Endothelial cell (in vitro differentiated cells): ENCODE measurements around the gene E4F1. TPM values are rescaled to one million over a fixed set of nuclear protein-coding genes. Genes with fewer than 3 reads are reported as not detected.
A peak's percentile ranks its signal among the peaks of the same experiment; 100 is the strongest.

ENCODE experiments used
- DNase-seq: peaks from one replicate; pipeline ENCODE4 v3.0.0; 2021; ENCODE audit warnings: low spot score
- H3K27ac Mint-ChIP-seq: one replicate; pipeline ENCODE4 v1.8.0; 2021; ENCODE audit warnings: mixed read lengths, inconsistent platforms; ENCODE audit not compliant: unreplicated experiment
- H3K27me3 Mint-ChIP-seq: one replicate; pipeline ENCODE4 v1.8.0; 2021; ENCODE audit warnings: mild to moderate bottlenecking, moderate library complexity, mixed read lengths, inconsistent platforms; ENCODE audit not compliant: unreplicated experiment
- H3K36me3 Mint-ChIP-seq: one replicate; pipeline ENCODE4 v1.8.0; 2021; ENCODE audit warnings: mild to moderate bottlenecking, low read depth, mixed read lengths, inconsistent platforms; ENCODE audit not compliant: unreplicated experiment
- H3K4me1 Mint-ChIP-seq: one replicate; pipeline ENCODE4 v1.8.0; 2021; ENCODE audit warnings: mild to moderate bottlenecking, mixed read lengths, inconsistent platforms; ENCODE audit not compliant: unreplicated experiment
- H3K4me3 Mint-ChIP-seq: one replicate; pipeline ENCODE4 v1.8.0; 2021; ENCODE audit warnings: mild to moderate bottlenecking, mixed read lengths, inconsistent platforms; ENCODE audit not compliant: unreplicated experiment
- H3K9me3 Mint-ChIP-seq: one replicate; pipeline ENCODE4 v1.8.0; 2021; ENCODE audit warnings: mixed read lengths, inconsistent platforms; ENCODE audit not compliant: unreplicated experiment
- total RNA-seq: library from RNA; stranded (reverse); fragmentation: NEBNext Ultra II Directional; extraction: Animal tissue kit (Norgen Biotek cat#: 25700); gene quantifications from one replicate; pipeline ENCODE4 v1.2.1, GENCODE V29; 2021; ENCODE audit not compliant: unreplicated experiment
- TF ChIP-seq, protein P1 (sequence below): fragments of 200-600 bp; sonication (generic); IDR thresholded peaks from one replicate; pipeline ENCODE4 v1.5.0; 2021; ENCODE audit warnings: antibody characterized with exemption; ENCODE audit not compliant: unreplicated experiment

E4F1 gene
- total RNA-seq, 1 donor from 2014 or later, result 35.9 TPM

GRCh38 chr16:2243781-2244180 is 20.4 kb downstream of the E4F1 start:
- H3K4me1 Mint-ChIP-seq, result no peaks in the 10 kb centered on the region
- no peak overlapping the region for H3K27ac Mint-ChIP-seq
- peaks cover 10% of the 10 kb centered on the region for H3K36me3 Mint-ChIP-seq
- H3K9me3 Mint-ChIP-seq, result no peaks in the 10 kb centered on the region
- TF ChIP-seq, protein P1, sequence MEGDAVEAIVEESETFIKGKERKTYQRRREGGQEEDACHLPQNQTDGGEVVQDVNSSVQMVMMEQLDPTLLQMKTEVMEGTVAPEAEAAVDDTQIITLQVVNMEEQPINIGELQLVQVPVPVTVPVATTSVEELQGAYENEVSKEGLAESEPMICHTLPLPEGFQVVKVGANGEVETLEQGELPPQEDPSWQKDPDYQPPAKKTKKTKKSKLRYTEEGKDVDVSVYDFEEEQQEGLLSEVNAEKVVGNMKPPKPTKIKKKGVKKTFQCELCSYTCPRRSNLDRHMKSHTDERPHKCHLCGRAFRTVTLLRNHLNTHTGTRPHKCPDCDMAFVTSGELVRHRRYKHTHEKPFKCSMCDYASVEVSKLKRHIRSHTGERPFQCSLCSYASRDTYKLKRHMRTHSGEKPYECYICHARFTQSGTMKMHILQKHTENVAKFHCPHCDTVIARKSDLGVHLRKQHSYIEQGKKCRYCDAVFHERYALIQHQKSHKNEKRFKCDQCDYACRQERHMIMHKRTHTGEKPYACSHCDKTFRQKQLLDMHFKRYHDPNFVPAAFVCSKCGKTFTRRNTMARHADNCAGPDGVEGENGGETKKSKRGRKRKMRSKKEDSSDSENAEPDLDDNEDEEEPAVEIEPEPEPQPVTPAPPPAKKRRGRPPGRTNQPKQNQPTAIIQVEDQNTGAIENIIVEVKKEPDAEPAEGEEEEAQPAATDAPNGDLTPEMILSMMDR, result no peak
- H3K27me3 Mint-ChIP-seq, result peaks cover 3% of the 10 kb centered on the region
- no peak for DNase-seq
- H3K4me3 Mint-ChIP-seq, result no peak overlapping the region

DNA sequence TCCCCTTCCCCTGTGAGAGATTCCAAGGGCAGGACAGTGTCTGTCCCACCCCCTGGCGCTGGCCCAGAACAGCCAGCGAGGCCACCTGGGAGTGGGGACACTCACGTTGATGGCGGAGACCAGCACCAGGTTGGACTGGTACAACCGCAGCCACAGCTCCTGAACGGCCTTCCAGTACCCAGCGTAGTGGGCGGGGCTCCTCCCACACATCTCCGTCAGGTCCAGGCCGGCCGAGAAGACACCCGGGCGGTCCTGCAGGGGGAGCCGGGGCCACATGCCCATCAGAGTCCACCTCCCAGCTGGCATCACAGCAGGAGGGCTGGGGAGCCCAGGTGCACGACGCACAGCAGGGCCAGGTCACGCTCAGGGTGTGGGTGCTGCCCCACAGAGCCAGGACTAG is 20.9 kb downstream of the E4F1 start:
- Mint-ChIP-seq H3K4me1 (no peaks in the 10 kb centered on the region), H3K27ac (no peak overlapping the region)

GRCh38 chr16:2244926-2245795 is 21.8 kb downstream of the E4F1 start:
- Mint-ChIP-seq H3K4me3 (no peak overlapping the region), H3K9me3 (no peaks in the 10 kb centered on the region), H3K27me3 (peaks cover 3% of the 10 kb centered on the region), H3K27ac (no peak overlapping the region), H3K36me3 (peaks cover 10% of the 10 kb centered on the region), H3K4me1 (no peaks in the 10 kb centered on the region)
- no peak for DNase-seq
- TF ChIP-seq, protein P1, result no peak

More for the DNA sequence above, 20.9 kb downstream of the E4F1 start:
- Mint-ChIP-seq H3K4me3 (no peak overlapping the region), H3K27me3 (peaks cover 3% of the 10 kb centered on the region), H3K9me3 (no peaks in the 10 kb centered on the region), H3K36me3 (peaks cover 10% of the 10 kb centered on the region)
- TF ChIP-seq, protein P1, result no peak
- DNase-seq, result no peak

DNA sequence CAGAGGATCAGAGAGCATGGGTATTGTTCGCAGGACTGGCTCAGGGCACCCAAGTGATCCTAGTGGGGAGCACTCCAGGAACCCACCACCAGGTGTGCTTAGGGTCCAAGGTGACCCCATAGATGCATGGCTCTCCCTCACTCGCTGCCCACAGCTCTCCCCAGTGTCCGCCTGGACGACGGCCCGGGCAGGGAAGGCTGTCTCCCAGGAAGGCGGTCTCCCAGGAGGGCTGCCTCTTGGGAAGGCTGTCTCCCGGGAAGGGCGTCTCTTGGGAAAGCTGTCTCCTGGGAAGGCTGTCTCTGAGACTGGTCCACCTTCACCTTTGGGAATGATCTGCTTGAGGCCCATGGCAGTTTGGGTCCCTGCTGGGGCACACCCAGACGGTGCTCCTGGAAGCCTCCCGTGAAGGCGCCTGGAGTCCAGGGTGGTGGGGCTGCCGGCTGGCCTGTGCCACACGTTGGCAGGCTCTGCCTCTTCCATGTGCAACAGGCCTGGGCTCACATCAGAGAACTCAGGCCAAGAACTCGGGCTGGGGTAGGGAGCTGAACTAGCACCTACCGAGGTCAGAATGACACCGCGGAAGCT is 23.0 kb downstream of the E4F1 start:
- no peak overlapping the region for H3K4me3 Mint-ChIP-seq
- H3K9me3 Mint-ChIP-seq, result no peaks in the 10 kb centered on the region
- H3K27me3 Mint-ChIP-seq, result peaks cover 6% of the 10 kb centered on the region
- TF ChIP-seq, protein P1, result no peak
- H3K4me1 Mint-ChIP-seq, result peaks cover 5% of the 10 kb centered on the region
- no peak for DNase-seq
- H3K27ac Mint-ChIP-seq, result no peak overlapping the region
- peaks cover 10% of the 10 kb centered on the region for H3K36me3 Mint-ChIP-seq

DNA sequence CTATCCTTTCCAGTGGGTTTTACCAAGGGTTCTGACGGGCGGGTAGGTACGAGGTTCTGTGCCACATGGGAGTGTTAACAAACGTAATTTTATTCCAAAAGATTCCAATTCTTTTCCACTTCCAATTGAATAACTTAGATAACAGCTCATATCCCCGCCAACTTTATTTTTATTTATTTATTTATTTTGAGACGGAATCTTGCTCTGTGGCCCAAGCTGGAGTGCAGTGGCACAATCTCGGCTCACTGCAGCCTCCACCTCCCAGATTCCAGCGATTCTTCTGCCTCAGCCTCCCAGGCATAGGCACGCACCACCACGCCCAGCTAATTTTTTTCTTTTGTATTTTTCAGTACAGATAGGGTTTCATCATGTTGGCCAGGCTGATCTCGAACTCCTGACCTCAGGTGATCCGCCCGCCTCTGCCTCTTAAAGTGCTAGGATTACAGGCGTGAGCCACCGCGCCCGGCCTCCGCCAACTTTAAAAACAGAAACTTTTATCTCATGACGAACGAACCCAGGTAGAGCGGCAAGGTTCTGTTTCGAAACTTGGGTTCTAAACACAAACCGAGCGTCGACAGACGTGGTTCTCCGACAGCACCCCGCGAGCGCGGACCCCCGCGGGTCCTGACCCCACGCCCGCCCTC is 27.4 kb downstream of the E4F1 start:
- H3K36me3 Mint-ChIP-seq, result peaks cover 26% of the 10 kb centered on the region
- TF ChIP-seq, protein P1, result no peak
- no peaks in the 10 kb centered on the region for H3K9me3 Mint-ChIP-seq
- DNase-seq, result no peak
- H3K27me3 Mint-ChIP-seq, result peaks cover 4% of the 10 kb centered on the region
- H3K4me1 Mint-ChIP-seq, result peaks cover 5% of the 10 kb centered on the region
- H3K27ac Mint-ChIP-seq, result no peak overlapping the region
- peak overlapping the region; percentile 89 for H3K4me3 Mint-ChIP-seq
